Mesangial cell (primary cell): ENCODE measurements around the gene ZCCHC14. TPM values are rescaled to one million over a fixed set of nuclear protein-coding genes. Genes with fewer than 3 reads are reported as not detected.

Experiments used
- total RNA-seq: library from RNA; depleted of rRNA; stranded (reverse); fragments of >200 nt; gene quantifications from 2 replicates; pipeline ENCODE4 v1.2.3, GENCODE V29; 2015

Gene ZCCHC14
- total RNA-seq = 13.0 and 33.3 TPM in 2 replicates

GRCh38 chr16:87492721-87493607, at the start of gene ZCCHC14:
Gene ZCCHC14, minus strand, starts transcription at chr16:87493024. Its CDS starts 786 bp downstream, at chr16:87492238.

DNA sequence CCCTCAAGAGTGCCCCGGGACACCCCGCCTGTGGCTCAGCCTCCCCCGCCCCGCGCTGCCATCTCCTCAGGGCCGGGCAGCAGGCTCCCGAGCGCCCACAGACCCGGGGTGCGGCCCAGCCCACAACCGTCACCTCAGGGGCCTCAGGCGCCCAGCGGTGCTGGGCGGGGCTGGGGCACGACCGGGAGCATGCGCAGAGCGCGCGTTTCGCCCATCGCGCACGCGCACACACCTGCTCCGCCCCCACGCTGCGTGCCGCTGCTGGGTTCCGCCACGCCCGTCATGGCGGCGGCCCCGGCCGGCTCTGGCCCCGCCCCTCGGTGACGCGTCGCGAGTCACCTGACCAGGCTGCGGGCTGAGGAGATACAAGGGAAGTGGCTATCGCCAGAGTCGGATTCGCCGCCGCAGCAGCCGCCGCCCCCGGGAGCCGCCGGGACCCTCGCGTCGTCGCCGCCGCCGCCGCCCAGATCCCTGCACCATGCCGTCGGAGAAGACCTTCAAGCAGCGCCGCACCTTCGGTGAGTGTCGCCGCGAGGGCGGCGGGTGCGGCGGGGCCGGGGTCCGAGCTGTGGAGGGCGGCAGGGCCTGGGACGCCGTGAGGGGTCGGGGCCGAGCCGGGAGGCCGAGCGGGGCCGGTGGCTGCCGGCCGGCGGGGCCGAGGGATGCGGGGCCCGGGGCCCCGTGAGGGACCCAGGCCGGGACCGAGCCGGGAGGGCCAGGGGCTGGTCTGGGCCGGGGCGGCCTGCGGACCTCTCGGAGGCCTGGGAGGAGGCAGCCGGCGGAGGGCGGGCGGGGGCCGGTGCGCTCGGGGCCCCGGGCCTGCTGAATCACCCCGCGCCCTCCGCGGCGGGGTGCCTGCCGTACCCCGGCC, 100.6 kb downstream of the ZCCHC14 start, which contains the start of gene MAP1LC3B:
MAP1LC3B (plus strand) TSS at position 387 of the 871 bp plus-strand sequence; CDS start at position 479, 92 bp downstream.

DNA sequence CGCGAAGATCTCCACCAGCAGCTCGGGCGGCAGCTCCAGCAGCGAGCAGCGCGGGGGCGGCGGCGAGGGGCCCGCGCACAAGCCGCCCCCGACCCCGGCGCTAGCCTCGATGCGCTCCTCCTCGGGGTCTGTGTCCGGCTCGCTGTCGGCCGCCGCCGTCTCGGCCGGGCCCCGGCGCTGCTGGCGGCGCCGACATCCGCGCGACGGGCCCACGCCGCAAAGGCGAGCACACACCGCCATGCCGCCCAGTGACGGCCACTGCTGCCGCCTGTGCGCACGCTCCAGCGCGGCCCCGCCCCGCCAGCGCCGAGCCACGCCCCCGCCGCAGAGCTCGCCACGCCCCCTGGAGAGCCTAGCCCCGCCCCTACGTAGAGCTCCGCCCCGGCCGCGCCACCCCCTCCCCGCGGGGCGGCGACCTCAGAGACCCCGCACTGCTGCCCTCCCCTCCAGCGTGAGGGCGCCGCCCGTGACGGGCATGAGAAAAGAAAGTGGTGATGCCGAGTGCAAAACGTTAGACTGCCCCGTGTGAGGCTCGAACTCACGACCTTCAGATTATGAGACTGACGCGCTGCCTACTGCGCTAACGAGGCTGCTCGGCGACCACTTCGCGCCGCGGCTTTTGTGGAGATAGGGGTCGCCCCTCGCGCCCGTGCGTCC, 109.2 kb downstream of the ZCCHC14 start, which contains the start of gene FBXO31:
FBXO31 (minus strand) TSS at position 272 of the 657 bp plus-strand sequence; CDS start at position 240, 32 bp downstream.

Other genes starting within 250 kb of the ZCCHC14 start
- gene C16orf95, start 175.6 kb downstream of the ZCCHC14 start, total RNA-seq = 2.1 and 5.6 TPM in 2 replicates
- gene FBXO31, start 109.2 kb downstream of the ZCCHC14 start, total RNA-seq = 15.0 and 24.0 TPM in 2 replicates
- 36.3 and 50.3 TPM in 2 replicates for gene MAP1LC3B, start 100.7 kb downstream of the ZCCHC14 start, total RNA-seq
- under 0.01 TPM in 1 of 2 replicates, not detected in the other for gene JPH3, start 109.5 kb upstream of the ZCCHC14 start, total RNA-seq